GM12878 (cell line): ENCODE results near the gene MTSS2.

Experiments
- BHLHE40 ChIP-seq, 2 experiments: fragments of 450-650 bp in 1 of 2; IDR thresholded peaks; 2 replicates each; pipeline ENCODE4 v1.6.1; 2011 to 2017; ENCODE audit warnings: low read depth in 2 of 2, borderline replicate concordance in 1 of 2, improper control_type of control experiment in 1 of 2, low read length in 1 of 2, mild to moderate bottlenecking in 1 of 2
- CBX3 ChIP-seq: fragments of 200-600 bp; sonication (generic); IDR thresholded peaks from 2 replicates; pipeline ENCODE4 v1.6.1; 2016; ENCODE audit warnings: low read depth, borderline replicate concordance
- CBX5 ChIP-seq: sonication (generic); IDR thresholded peaks from 2 replicates; pipeline ENCODE4 v1.6.1; 2016; ENCODE audit warnings: low read depth, moderate library complexity, mild to moderate bottlenecking, inconsistent platforms
- CTCF ChIP-seq, 3 experiments: IDR thresholded peaks in 2 of 3; conservative IDR thresholded peaks in 1 of 3; 2 replicates each; pipeline ENCODE4 v1.5.1; 2011; ENCODE audit warnings: low read depth in 3 of 3, low read length in 3 of 3, mild to moderate bottlenecking in 3 of 3, control low read depth in 2 of 3, moderate library complexity in 2 of 3, inconsistent platforms in 1 of 3, mixed read lengths in 1 of 3; ENCODE audit not compliant: control insufficient read depth in 2 of 3, insufficient read depth in 1 of 3; ENCODE audit errors: extremely low read depth in 1 of 3
- EP300 ChIP-seq, 2 experiments: fragments of 150-350 bp in 1 of 2; IDR thresholded peaks; 2 replicates each; pipeline ENCODE4 v1.6.1; 2011 to 2012; ENCODE audit warnings: low read depth in 2 of 2, low read length in 2 of 2, borderline replicate concordance in 1 of 2, improper control_type of control experiment in 1 of 2, inconsistent platforms in 1 of 2; ENCODE audit not compliant: control insufficient read depth in 1 of 2
- HDAC6 ChIP-seq: fragments of 200-600 bp; sonication (generic); IDR thresholded peaks from one replicate; pipeline ENCODE4 v1.8.0; 2017; ENCODE audit warnings: antibody characterized with exemption; ENCODE audit not compliant: unreplicated experiment
- JUND ChIP-seq: IDR thresholded peaks from 2 replicates; pipeline ENCODE4 v1.6.1; 2012; ENCODE audit warnings: low read depth, mild to moderate bottlenecking, low read length, improper control_type of control experiment, moderate library complexity
- SMARCA5 ChIP-seq: fragments of 450-650 bp; IDR thresholded peaks from 2 replicates; pipeline ENCODE4 v1.6.1; 2017; ENCODE audit warnings: mild to moderate bottlenecking
- ZBED1 ChIP-seq: IDR thresholded peaks from 2 replicates; pipeline ENCODE4 v1.6.1; 2016; ENCODE audit warnings: borderline replicate concordance

GRCh38 chr16:70644763-70645597 is 40.9 kb downstream of the MTSS2 start:
- no peak for TF ChIP-seq BHLHE40 (IDR thresholded peaks at IDR 0.05; ENCODE audit: borderline replicate concordance in 1 of 2, low read depth in 2 of 2, low read length in 1 of 2)
- TF ChIP-seq CTCF (IDR thresholded peaks at IDR 0.05 in 2 of 3, conservative IDR thresholded peaks at IDR 0.05 in 1 of 3; ENCODE audit: control insufficient read depth in 2 of 3, extremely low read depth in 1 of 3, insufficient read depth in 1 of 3, low read depth in 3 of 3, low read length in 3 of 3) = 0 out of 6 replicates have a peak, but pooled peaks of 1 of the 3 experiments have one; percentile 2
- no peak for TF ChIP-seq CBX3
- TF ChIP-seq CBX5 = no peak
- no peak for TF ChIP-seq EP300 (IDR thresholded peaks at IDR 0.05; ENCODE audit: borderline replicate concordance in 1 of 2, control insufficient read depth in 1 of 2, low read depth in 2 of 2, low read length in 2 of 2)
- TF ChIP-seq HDAC6 = no peak
- TF ChIP-seq JUND = no peak
- TF ChIP-seq SMARCA5 = no peak
- TF ChIP-seq ZBED1 = no peak
